ENCODE data around the gene LETM1.
A peak's percentile ranks its signal among the peaks of the same experiment; 100 is the strongest.

LETM1 gene

GRCh38 chr4:1830642-1831228 is 25.2 kb downstream of the LETM1 start:
- peaks cover 12% of the 10 kb centered on the region for H3K36me3 Mint-ChIP-seq
- H3K9me3 Mint-ChIP-seq = no peaks in the 10 kb centered on the region
- no peaks in the 10 kb centered on the region for H3K27me3 Mint-ChIP-seq
- H3K4me1 Mint-ChIP-seq = no peaks in the 10 kb centered on the region
- no peak overlapping the region for H3K4me3 Mint-ChIP-seq
- H3K27ac Mint-ChIP-seq = no peak overlapping the region

DNA sequence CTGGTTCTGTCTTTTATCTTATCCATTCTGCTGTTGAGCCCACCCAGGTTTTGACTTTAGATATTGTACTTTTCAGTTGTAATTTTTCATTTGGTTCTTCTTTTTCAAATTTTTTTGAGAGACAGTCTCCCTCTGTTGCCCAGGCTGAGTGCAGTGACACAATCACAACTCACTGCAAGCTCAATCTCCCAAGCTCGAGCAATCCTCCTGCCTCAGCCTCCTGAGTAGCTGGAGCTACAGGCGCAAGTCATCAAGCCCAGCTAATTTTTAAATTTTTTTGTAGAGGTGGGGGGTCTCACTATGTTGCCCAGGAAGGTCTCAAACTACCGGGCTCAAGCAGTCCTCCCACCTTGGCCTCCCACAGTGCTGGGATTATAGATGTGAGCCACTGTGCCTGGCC is 25.7 kb downstream of the LETM1 start:
- H3K27ac Mint-ChIP-seq = no peak overlapping the region
- peaks cover 12% of the 10 kb centered on the region for H3K36me3 Mint-ChIP-seq

DNA sequence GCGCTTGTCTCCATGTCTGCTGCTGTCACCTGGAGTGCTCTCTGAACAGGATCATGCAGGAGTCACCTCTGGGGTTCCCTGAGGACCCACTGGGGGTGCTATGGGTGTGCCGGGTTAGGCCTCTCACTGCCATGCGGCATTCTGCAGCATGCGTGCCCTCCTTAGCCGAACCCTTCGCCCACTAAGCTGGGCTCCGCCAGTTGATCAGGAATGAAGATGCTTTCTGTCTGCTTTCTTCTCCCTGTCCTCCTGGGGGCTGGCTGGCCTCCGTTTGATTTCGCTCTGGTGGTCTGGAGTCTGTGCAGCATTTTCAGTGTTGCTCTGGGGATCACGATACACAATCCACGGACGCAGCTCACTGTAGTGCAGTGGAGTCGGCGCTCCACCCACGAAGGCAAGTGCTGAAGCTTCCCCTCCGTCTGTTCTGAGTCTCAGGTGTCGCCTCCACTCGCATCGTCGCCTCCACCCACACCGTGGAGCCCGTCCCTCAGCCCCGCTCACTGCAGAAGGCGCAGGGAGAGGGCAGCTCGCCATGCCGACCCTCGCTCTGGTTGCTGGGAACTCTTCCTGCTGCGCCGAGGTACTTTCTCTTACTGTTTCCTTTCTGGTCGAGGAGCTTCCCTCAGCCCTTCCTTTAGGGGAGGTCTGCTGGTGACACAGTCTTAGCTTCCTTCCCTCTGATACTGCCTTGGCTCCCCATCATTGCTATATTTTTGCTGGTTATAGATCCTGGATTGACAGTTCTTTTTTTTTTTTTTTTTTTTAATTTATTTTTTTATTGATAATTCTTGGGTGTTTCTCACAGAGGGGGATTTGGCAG is 29.2 kb downstream of the LETM1 start:
- H3K36me3 Mint-ChIP-seq = peaks cover 10% of the 10 kb centered on the region
- H3K4me3 Mint-ChIP-seq = no peak overlapping the region
- no peaks in the 10 kb centered on the region for H3K4me1 Mint-ChIP-seq

More for the DNA sequence above, 25.7 kb downstream of the LETM1 start:
- no peaks in the 10 kb centered on the region for H3K27me3 Mint-ChIP-seq
- H3K4me3 Mint-ChIP-seq = no peak overlapping the region
- H3K9me3 Mint-ChIP-seq = no peaks in the 10 kb centered on the region
- H3K4me1 Mint-ChIP-seq = no peaks in the 10 kb centered on the region

GRCh38 chr4:1825326-1825725 is 30.6 kb downstream of the LETM1 start:
- Mint-ChIP-seq H3K36me3 (peaks cover 9% of the 10 kb centered on the region), H3K4me1 (no peaks in the 10 kb centered on the region), H3K4me3 (no peak overlapping the region), H3K9me3 (no peaks in the 10 kb centered on the region), H3K27ac (no peak overlapping the region), H3K27me3 (no peaks in the 10 kb centered on the region)

More for the DNA sequence above, 29.2 kb downstream of the LETM1 start:
- Mint-ChIP-seq H3K27me3 (no peaks in the 10 kb centered on the region), H3K9me3 (no peaks in the 10 kb centered on the region), H3K27ac (no peak overlapping the region)

DNA sequence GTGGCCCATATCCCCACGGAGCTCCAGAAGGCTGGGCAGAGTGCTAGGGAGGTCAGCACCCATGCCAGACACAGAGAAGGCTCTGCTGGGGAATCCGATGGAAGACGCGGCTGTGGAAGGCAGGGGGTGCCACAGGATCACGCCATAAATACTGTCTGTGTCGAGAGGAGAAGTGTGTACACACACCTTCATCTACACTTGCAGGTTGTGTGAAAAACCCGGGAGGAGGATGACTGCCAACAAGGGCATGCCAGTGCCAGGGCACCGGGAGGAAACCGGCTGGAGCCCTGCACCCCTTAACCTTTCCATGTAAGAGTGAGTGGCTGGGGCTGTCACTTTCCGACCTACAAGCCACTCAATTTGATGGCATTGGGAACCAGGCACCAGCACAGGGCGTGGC is 31.2 kb downstream of the LETM1 start:
- Mint-ChIP-seq H3K9me3 (no peaks in the 10 kb centered on the region), H3K36me3 (peaks cover 9% of the 10 kb centered on the region), H3K4me3 (no peak overlapping the region), H3K27me3 (no peaks in the 10 kb centered on the region), H3K27ac (no peak overlapping the region), H3K4me1 (no peaks in the 10 kb centered on the region)

- H3K27me3 Mint-ChIP-seq = no peaks in the 10 kb centered on the region
- no peaks in the 10 kb centered on the region for H3K4me1 Mint-ChIP-seq
- H3K36me3 Mint-ChIP-seq = peaks cover 10% of the 10 kb centered on the region
- no peak overlapping the region for H3K4me3 Mint-ChIP-seq
- H3K9me3 Mint-ChIP-seq = no peaks in the 10 kb centered on the region
- no peak overlapping the region for H3K27ac Mint-ChIP-seq
These were observed 32.4 kb downstream of the LETM1 start for GRCh38 chr4:1823545-1823932.

DNA sequence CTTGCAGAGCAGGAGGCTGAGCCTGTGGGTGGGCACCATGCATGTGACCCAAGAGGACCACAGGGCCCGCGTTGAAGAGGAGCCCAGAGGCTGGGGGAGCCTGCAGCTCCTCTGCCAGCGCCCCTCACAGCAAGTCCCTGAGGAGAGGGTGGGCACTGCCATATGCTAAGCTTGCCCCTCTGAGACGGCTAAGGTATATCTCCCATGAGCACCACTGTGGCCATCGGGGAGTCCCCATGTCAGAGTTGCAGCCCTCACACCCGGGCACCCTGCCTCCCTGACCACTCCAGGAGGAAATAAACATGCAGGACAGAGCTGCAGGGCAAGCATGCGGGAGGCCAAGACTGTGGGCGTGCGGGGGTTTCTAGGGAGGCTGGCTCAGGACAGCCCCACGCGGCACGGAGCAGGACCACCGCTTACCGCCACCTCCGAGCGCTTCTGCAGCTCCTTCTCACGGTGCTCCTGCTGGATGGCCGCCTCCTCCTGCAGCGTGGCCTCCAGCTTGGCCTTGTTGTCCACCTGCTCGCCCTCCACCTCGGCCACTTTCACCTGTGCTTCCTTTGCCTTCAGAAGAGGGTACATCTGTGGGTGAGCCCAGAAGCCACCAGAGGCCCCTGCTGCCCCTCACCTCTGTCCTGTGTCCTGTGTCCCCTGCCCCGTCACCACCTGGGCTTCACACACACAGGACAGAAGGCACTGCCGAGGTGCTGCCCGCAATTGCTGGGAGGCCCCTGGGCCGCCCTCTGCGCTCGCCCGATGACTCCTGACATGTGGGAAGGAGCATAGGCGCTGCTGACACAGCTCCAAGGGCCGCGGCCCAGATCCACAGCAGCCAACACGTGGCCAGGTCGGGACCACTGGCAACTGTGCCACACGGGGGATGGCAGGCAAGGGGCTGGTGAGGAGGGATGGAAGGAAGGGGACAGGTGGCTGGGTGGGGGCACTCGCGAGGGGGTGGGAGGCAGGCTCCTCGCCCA is 33.1 kb downstream of the LETM1 start:
- H3K36me3 Mint-ChIP-seq = peaks cover 10% of the 10 kb centered on the region
- no peaks in the 10 kb centered on the region for H3K4me1 Mint-ChIP-seq

GRCh38 chr4:1821679-1822567 is 34.0 kb downstream of the LETM1 start:
- Mint-ChIP-seq H3K4me1 (no peaks in the 10 kb centered on the region), H3K27me3 (no peaks in the 10 kb centered on the region), H3K4me3 (no peak overlapping the region), H3K9me3 (no peaks in the 10 kb centered on the region), H3K27ac (no peak overlapping the region), H3K36me3 (peaks cover 10% of the 10 kb centered on the region)

More for the DNA sequence above, 33.1 kb downstream of the LETM1 start:
- Mint-ChIP-seq H3K27me3 (no peaks in the 10 kb centered on the region), H3K27ac (no peak overlapping the region), H3K4me3 (no peak overlapping the region), H3K9me3 (no peaks in the 10 kb centered on the region)

DNA sequence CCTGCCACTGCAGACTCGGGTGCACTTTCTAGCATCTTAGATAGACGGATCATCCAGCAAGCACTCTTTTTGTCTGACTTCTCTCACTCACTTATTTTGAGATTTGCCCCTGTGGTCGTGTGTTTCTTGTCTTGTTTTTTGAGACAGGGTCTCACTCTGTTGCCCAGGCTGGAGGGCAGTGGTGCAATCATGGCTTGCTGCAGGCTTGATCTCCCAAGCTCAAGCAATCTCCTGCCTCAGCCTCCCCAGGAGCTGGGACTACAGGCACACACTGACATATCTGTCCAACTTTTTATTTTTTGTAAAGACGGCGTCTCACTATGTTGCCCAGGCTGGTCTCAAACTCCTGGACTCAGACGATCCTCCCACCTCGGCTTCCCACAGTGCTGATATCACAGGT is 36.1 kb downstream of the LETM1 start:
- no peaks in the 10 kb centered on the region for H3K27me3 Mint-ChIP-seq
- H3K27ac Mint-ChIP-seq = peak overlapping the region; percentile 43
- H3K36me3 Mint-ChIP-seq = peaks cover 10% of the 10 kb centered on the region
- H3K9me3 Mint-ChIP-seq = no peaks in the 10 kb centered on the region
- no peaks in the 10 kb centered on the region for H3K4me1 Mint-ChIP-seq
- H3K4me3 Mint-ChIP-seq = no peak overlapping the region

- Mint-ChIP-seq H3K36me3 (peaks cover 9% of the 10 kb centered on the region), H3K9me3 (no peaks in the 10 kb centered on the region), H3K4me3 (no peak overlapping the region), H3K4me1 (no peaks in the 10 kb centered on the region), H3K27me3 (no peaks in the 10 kb centered on the region), H3K27ac (no peak overlapping the region)
These were observed 36.7 kb downstream of the LETM1 start for GRCh38 chr4:1819284-1819683.

GRCh38 chr4:1815997-1816860 is 39.7 kb downstream of the LETM1 start:
- H3K4me1 Mint-ChIP-seq = no peaks in the 10 kb centered on the region

GRCh38 chr4:1815096-1815996 is 40.6 kb downstream of the LETM1 start:
- Mint-ChIP-seq H3K27me3 (no peaks in the 10 kb centered on the region), H3K4me3 (no peak overlapping the region), H3K36me3 (peaks cover 8% of the 10 kb centered on the region), H3K27ac (no peak overlapping the region), H3K4me1 (no peaks in the 10 kb centered on the region), H3K9me3 (no peaks in the 10 kb centered on the region)

More at GRCh38 chr4:1815997-1816860, 39.7 kb downstream of the LETM1 start:
- Mint-ChIP-seq H3K4me3 (no peak overlapping the region), H3K9me3 (no peaks in the 10 kb centered on the region), H3K36me3 (peaks cover 9% of the 10 kb centered on the region), H3K27me3 (no peaks in the 10 kb centered on the region), H3K27ac (no peak overlapping the region)

DNA sequence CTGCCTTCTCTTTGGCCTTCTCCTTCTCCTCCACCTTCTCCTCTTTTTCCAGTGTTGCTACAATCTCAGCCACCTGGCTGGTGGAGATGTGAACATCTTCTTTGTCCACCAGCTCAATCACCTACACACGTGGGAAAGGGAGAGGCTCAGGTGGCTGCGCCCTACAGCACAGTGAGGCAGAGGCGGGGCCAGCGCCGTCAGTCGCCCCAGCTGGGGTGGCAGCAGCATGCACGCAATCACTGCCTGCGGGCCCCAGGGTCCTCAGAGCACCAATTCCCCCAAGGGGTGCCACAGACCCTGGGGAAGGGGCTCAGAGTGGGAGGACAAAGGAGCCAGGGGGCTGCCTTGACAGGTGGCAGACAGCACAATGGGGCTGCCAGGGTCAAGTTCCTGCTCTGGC is 41.5 kb downstream of the LETM1 start:
- no peaks in the 10 kb centered on the region for H3K9me3 Mint-ChIP-seq
- H3K27me3 Mint-ChIP-seq = no peaks in the 10 kb centered on the region
- no peak overlapping the region for H3K27ac Mint-ChIP-seq
- H3K4me3 Mint-ChIP-seq = no peak overlapping the region
- H3K4me1 Mint-ChIP-seq = no peaks in the 10 kb centered on the region
- peaks cover 4% of the 10 kb centered on the region for H3K36me3 Mint-ChIP-seq

Measured in activated naive CD4-positive, alpha-beta T cell treated with anti-CD3 and anti-CD28 coated beads, Interleukin-2, amount 50 U/mL, for 24 hours (primary cell).